GM03348 (cell line): ENCODE measurements around the gene GATA2.

Source experiments
- DNase-seq: peaks from one replicate; pipeline ENCODE4 v3.0.0; 2012; ENCODE audit warnings: low spot score

Gene GATA2

GRCh38 chr3:128456776-128457715 lies 36.0 kb downstream of the GATA2 start:
- no peak for DNase-seq

- DNase-seq: no peak
Observed at GRCh38 chr3:128455786-128456748, 36.9 kb downstream of the GATA2 start.

- no peak for DNase-seq
Observed at GRCh38 chr3:128455116-128455515, 37.9 kb downstream of the GATA2 start.

GRCh38 chr3:128454310-128454618 lies 38.7 kb downstream of the GATA2 start:
- DNase-seq: no peak

- no peak for DNase-seq
Observed at GRCh38 chr3:128453501-128454309, 39.3 kb downstream of the GATA2 start.

- no peak for DNase-seq
Observed at GRCh38 chr3:128452678-128453275, 40.2 kb downstream of the GATA2 start.

- DNase-seq: no peak
Observed at GRCh38 chr3:128452120-128452519, 40.9 kb downstream of the GATA2 start.

- DNase-seq: no peak
Observed at GRCh38 chr3:128449111-128449638, 43.8 kb downstream of the GATA2 start.

GRCh38 chr3:128448491-128448890 lies 44.5 kb downstream of the GATA2 start:
- DNase-seq: no peak

- no peak for DNase-seq
Observed at GRCh38 chr3:128447561-128448013, 45.4 kb downstream of the GATA2 start.

GRCh38 chr3:128446821-128447220 lies 46.2 kb downstream of the GATA2 start:
- no peak for DNase-seq

GRCh38 chr3:128445357-128445756 lies 47.6 kb downstream of the GATA2 start:
- no peak for DNase-seq

- DNase-seq: no peak
Observed at GRCh38 chr3:128443771-128444170, 49.2 kb downstream of the GATA2 start.

GRCh38 chr3:128442949-128443348 lies 50.1 kb downstream of the GATA2 start:
- no peak for DNase-seq

- no peak for DNase-seq
Observed at GRCh38 chr3:128442070-128442469, 50.9 kb downstream of the GATA2 start.

GRCh38 chr3:128439226-128439625 lies 53.8 kb downstream of the GATA2 start:
- no peak for DNase-seq

GRCh38 chr3:128438488-128439072 lies 54.4 kb downstream of the GATA2 start:
- no peak for DNase-seq

- DNase-seq: no peak
Observed at GRCh38 chr3:128436214-128436613, 56.8 kb downstream of the GATA2 start.

GRCh38 chr3:128435561-128435960 lies 57.4 kb downstream of the GATA2 start:
- no peak for DNase-seq

- DNase-seq: no peak
Observed at GRCh38 chr3:128435058-128435457, 57.9 kb downstream of the GATA2 start.

- no peak for DNase-seq
Observed at GRCh38 chr3:128434524-128434923, 58.5 kb downstream of the GATA2 start.
